NCI-H345 treated with DMSO at 0.1 percent for 48 hours (cell line): ENCODE data around the gene KLF13.

Experiments
- DNase-seq: peaks from one replicate; lab custom pipeline; 2025; ENCODE audit not compliant: unreplicated experiment; lab: John Stamatoyannopoulos, UW

KLF13 gene

GRCh38 chr15:31314380-31314779 lies 12.3 kb upstream of the KLF13 start:
- DNase-seq, result no peak

- DNase-seq, result no peak
These were observed 10.4 kb upstream of the KLF13 start for GRCh38 chr15:31316135-31316795.

GRCh38 chr15:31317017-31317416 lies 9.6 kb upstream of the KLF13 start:
- DNase-seq, result no peak

DNA sequence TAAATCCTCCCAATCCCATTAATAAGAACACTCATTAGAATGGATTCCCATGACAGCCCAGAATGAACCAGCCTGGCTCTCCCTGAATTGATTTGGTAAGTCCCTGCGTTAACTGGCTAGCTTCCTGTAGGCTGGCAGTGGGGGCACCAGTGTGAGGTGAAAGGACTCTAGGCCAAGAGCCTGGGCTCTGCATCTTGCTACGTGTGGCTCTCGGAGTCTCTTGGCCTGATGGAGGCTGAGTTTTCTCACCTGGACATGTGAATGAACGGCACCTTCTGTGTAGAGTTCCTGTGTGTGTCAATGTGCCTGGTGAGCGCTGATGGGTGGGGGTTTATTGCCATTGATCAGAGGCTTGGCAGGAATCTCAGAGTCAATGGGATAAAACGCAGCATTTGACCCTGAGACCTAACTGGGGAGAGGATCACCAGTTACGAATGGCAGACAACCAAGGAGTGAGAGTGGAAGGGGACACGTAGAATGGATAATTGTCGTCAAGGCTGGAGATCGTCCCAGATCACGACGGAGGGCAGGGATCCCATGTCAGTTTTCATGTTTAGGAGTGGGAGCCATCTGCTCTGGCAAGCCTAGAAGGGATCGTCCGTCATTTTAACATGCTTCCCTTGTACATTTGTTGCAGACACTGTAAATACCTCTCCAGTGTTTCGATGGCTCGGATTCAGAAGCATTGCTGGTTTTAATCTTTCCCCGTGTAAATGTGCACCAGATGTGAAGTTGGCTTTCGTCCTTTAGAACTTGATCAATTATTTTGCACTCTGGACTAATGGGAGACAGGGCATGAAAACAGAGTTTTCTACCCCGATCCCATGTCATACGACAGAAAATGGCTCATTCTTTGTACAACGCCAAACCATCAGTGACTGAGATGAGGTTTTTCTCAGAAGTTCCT lies 9.0 kb upstream of the KLF13 start:
- DNase-seq, result no peak

- no peak for DNase-seq
These were observed 8.2 kb upstream of the KLF13 start for GRCh38 chr15:31318429-31318828.

DNA sequence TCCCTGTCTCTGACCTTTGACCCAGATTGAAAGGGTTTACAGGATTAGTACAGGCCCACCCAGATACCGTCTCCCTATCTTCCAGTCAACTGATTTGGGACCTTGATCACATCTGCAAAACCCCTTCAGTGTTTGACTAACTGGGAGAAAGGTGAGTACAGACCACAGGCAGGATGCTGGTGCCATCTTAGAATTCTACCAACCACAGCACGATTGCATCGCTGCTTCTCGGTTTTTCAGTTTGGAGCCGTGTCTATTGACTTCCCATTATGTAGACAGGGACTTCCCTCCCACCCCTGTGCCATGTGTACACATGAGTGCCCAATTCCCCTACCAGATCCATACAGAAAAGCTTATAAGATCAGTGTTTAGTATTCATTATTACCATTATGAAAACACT lies 6.6 kb upstream of the KLF13 start:
- no peak for DNase-seq

- DNase-seq, result no peak
These were observed 5.2 kb upstream of the KLF13 start for GRCh38 chr15:31321418-31321817.

GRCh38 chr15:31322504-31322903 lies 4.1 kb upstream of the KLF13 start:
- DNase-seq, result no peak

GRCh38 chr15:31323627-31324026 lies 3.0 kb upstream of the KLF13 start:
- no peak for DNase-seq

DNA sequence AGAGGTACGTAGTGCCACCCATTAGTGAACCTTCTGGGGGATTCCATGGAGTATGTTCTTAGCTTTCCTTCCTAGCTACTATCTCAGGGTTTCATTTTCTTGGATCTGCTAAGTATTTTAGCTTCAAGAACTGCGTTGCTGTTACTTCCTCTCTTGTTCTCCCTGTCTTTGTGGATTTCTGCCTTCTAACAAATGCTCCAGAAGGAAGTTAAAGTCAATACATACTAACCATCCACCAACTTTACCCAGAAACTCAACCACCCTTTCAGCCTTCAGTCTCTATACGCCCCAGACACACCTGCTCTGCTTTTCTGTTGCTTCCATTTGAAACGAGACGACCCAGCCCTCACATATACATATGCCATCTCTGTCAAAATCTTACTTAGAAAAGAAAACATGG lies 2.4 kb upstream of the KLF13 start:
- no peak for DNase-seq

DNA sequence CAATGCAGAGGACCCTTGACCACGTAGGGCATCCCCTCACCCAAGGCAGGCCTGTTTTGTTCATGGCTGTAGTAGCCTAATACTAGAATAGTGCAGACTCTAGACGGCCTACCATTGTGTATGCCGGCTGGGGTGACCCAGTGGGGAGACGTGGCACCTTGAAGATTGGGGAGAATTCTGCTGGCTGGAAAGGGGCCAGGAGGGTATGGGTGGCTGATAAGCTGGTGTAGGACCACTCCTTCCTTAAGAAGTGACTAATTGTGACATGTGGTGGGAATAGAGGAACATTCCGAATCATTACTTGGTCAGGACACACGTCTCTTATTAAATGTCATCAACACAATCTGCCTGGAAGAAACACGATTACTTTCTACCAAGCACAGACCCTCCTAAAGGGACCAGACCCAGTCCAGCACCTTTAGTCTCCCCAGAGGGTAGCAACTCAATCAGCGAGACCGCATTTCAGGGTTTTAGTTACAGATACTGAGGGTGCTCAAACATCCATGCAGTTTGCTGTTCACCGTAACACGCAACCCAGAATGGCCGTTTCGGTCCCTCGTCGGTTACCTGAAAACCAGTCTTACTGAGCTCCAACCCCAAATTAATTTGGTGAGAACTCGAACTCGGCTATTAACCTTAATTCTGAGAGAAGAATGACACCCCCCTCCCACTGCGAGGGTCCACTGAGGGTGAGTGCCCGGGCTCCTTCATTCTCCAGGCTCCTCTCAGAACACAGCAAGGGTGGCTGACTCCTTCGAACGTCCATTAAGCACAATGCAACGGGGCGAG lies 1.6 kb upstream of the KLF13 start:
- DNase-seq, result no peak

GRCh38 chr15:31325595-31326155 lies 960 bp upstream of the KLF13 start:
- DNase-seq, result no peak

DNA sequence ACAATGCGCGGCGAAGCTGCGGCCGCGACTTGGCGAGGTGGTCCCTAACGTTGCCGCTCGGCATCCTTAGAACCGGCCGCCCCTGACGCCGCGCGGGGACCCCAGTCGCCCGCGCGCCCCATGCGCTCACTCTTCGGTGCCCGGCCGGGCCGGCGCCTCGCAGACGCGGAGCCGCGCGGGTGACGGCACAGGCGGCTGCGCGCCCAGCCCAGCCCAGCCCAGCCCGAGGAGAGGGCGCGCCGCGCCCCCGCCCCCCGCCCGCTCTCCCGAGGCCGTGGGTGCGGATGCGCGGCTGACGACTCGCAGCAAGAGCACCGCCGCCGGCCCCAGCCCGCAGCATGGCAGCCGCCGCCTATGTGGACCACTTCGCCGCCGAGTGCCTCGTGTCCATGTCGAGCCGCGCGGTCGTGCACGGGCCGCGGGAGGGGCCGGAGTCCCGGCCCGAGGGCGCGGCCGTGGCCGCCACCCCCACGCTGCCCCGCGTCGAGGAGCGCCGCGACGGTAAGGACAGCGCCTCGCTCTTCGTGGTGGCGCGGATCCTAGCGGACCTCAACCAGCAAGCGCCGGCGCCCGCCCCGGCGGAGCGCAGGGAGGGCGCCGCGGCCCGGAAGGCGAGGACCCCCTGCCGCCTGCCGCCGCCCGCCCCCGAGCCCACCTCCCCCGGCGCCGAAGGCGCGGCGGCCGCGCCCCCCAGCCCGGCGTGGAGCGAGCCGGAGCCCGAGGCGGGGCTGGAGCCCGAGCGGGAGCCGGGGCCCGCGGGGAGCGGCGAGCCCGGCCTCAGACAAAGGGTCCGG lies 437 bp downstream of the KLF13 start:
- DNase-seq, result peak; percentile 44

DNA sequence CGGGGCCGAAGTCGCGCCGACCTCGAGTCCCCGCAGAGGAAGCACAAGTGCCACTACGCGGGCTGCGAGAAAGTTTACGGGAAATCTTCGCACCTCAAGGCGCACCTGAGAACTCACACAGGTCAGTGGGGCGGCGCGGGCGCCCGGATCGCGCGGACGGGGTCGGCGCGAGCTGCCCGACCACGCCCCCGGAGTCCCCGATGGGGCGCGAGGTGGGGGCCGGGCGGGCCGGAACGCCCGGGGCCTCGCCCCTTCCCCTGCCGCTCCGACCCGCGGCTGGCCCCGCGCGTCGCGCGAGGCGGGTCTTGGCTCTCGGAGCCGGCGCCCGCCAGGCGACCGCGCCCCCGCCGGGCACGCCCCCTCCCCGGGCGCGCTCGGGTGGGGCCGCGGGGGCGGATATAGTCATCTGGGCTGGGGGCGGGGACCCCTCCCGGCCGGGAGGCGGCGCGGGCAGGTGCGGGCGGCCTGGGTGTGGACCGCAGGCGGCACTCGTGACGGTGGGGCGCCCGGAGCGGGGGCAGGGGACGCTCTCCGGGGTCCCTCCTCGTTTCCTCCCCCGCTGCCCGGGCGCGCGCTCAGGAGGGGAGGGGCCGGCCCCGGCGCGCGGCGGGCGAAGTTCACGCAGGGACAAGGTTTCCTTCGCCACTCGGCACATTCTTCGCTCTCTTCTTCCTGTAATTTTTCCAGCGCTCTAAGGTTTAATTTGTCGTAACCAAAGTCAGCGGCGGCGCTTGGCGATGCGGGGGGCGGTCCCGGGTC lies 1.2 kb downstream of the KLF13 start:
- DNase-seq, result peak; percentile 13

DNA sequence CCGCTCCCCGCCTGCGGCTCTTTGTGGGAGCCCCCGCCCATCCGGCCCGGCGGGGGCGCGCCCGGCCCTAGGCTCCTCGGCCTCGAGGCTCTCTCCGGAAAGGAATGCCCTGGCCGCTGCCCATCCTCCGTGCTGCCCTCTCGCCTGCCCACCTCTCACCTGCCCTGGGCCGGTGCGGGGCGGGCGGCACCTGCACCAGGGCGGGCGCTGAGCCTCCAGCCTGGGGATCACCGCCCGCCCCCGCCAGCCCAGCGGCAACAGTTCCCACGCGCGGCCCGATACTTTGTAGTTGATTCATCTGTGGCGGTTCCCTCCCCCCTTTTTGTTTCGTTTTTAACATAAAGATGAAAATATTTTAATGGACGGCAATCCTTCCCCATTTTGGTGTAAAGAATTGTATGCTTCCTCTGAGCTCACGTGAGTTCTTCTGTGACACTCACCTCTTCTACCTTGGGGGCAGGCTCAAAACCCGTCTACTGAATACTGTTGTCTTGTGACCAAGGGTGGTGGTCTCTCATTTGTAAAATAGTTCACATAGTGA lies 1.9 kb downstream of the KLF13 start:
- no peak for DNase-seq

DNA sequence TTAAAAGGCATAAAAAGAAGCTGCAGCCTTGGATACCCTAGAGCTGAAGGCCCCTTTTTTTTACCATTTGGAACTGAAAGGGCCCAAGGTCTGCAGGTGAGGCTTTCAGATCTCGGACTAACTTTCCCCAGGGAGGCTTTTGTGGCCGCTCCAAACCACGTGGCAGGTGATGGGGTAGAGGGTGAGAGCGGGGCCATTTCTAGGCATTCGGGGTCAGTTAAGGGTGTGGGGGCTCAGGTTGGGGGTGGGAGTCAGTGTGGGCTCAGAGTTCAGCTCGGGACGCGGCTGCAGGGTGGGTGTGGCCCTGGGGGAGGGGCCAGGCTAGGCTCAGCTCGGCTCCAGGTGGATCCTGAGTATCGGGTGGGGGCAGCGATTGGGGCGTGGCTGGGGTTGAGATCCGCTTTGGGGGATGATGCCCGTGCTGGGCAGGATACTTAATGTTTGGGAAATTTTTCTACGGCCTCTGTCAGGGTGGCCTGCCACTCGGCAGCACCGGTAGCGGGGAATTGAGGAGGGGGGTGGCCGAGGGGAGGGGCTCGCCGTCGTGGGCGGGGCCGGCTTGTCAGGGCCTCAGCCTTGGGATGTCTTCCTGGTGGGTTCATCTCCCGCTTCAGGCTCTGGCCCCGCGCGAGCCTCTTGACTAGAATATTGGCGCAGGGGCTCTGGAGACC lies 2.5 kb downstream of the KLF13 start:
- DNase-seq, result no peak

DNA sequence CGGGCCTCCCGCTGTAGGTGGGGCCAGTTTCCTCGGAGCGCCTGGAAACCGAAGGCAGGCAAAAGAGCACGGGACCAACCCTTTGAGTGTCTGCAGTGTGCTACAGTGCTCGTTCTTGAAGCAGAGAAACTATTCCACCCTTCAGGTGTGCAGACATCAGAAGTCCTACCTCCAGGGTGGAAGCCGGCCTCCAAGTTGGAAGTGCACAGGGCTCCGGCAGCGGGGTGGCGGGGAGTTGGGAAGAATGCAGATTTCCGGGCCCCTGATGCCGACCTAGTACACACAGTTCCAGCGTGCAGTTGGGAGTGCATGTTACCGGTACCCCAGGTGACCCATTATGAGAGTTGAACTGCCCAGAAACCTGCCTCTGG lies 3.0 kb downstream of the KLF13 start:
- no peak for DNase-seq

DNA sequence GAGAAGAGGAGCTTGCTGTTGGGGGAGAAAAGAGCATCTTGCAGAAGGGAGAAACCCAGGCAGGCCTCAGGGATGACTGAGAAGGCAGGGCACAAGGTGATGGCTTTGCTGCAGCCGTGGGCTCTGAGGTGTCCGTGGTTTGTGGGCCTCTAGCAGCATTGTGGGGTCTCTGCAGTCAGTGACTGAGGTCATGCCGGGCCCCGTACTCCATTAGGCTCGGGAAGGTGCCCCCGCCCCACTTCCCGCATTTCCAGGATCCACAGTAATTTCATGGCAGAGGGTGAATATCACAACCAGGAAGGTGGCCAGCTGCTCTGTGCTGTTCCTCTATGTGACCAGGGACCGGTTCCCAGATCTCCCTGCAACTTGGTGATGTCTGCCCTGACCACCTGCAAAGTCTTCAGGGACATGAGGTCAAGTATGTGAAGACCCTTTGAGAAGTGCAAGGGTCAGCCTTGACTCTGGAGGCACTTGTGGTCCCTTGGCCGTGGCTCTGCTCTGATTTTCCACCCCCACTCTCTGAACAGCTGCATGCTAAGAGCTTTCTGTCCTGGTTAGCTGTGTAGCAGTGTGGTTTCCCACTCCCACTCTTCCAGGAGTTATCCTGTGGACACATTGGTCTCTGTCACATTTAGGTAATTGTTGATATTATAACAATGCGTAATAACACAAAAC lies 3.6 kb downstream of the KLF13 start:
- DNase-seq, result no peak

GRCh38 chr15:31330836-31331235 lies 4.2 kb downstream of the KLF13 start:
- no peak for DNase-seq
